HG03565 (cell line): ENCODE measurements around the gene RAB14.
"Not testable (repeated sequence)": the region's sequence is repeated elsewhere in the genome, so short reads cannot be mapped to it uniquely, and the experiment has no call there.

ENCODE experiments used
- ATAC-seq: cut with Tn5 transposase; IDR thresholded peaks from one replicate; pipeline ENCODE4 v1.9.1; 2021; ENCODE audit warnings: mild to moderate bottlenecking, moderate library complexity; ENCODE audit not compliant: unreplicated experiment

RAB14 gene

DNA sequence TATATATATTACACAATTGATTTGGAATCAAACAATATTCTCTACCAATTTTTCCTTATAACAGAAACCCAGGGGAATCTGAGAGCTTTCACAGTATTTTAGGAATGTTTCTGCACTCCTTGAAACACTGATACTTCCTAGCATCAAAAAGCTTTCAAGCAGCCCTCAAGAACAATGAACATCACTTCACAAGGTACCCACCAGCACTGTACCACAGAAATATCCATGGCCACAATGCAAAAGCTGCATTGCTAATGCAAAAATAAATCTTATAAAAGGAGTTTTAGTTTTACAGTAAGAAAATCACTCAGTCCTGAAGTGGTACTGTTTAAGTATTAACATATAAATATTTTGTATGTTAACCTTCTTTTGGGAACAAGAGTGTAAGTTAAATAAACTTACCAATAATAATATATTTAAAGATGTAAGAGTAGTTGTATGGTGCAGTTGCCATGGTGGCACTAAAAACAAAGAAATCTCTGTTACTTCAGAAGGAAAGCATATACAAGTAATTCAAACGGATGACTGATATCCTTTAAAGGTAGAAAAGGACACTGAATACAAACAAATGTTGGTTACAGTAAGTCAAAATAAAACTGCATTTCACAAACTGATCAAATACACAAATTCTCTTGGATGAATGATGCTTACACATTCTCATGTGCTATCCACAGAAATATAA lies 8.6 kb downstream of the RAB14 start:
- no peak for ATAC-seq

DNA sequence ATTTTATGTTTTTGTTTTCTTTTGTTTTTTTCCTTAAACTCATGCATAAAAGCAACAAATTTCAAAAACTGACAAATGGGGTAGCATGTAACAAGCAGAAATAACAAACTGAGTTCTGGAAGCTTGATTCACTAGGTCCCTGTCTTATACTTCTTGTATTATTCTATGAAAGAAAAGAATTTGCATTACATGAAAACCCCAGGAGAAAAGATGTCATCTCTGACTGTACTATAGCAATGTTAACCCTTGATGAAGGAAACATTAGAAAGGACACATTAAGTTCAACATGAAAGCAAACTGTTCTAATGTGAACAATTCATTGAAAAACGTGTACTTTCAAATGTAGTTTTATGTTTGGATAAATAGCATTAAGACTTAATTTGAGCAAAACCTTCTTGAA lies 9.2 kb downstream of the RAB14 start:
- ATAC-seq = no peak

DNA sequence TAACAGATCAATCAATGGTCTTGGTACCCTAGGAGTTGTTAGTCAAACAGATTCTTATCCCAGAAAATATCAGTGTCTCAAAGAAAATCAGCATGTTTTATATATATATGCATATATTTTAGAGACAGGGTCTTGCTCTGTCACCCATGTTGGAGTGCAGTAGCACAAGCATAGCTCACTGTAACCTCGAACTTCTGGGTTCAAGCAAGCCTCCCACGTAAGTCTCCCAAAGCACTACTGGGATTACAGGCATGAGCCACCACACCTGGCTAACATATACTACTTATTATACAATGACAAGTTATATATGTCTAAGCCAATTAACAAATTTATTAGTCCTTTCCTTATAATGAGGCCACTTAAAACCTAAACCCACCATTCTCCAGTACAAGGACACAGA lies 10.4 kb downstream of the RAB14 start:
- no peak for ATAC-seq

DNA sequence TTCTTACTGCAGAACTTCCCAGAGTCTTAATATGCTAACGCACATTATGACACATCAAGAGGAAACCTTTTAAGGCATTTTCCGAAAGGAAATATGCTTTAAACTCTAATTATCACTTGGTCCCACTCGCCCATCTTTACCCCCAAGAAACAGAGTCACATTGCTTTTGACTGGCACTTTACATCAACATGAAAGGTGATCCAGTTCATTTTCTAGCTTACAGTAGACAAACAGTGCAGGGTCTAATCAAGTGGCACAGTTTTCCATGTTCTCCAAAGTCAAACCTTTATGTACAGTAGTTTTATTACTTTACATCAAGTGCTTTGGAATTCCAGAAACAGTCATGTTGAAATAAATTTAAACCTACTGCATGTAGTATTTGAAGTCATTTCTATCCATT lies 12.0 kb downstream of the RAB14 start:
- ATAC-seq = no peak

DNA sequence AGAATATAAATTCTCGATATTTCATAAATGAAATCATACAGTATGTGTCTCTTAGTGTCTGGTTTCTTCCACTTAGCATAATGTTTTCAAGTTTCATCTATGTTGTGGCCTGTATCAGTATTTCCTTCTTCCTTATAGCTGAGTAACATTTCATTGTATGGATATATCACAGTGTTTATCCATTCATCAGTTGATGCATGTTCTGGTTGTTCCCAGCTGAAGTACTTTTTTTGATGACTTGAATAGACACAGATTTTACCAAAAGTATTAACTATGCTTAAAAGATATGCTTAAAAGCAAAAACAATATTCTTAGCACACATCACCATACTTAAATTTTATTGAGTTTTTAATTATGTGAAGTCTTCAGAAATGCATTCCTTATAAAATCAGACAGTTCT lies 12.7 kb downstream of the RAB14 start:
- no peak for ATAC-seq

DNA sequence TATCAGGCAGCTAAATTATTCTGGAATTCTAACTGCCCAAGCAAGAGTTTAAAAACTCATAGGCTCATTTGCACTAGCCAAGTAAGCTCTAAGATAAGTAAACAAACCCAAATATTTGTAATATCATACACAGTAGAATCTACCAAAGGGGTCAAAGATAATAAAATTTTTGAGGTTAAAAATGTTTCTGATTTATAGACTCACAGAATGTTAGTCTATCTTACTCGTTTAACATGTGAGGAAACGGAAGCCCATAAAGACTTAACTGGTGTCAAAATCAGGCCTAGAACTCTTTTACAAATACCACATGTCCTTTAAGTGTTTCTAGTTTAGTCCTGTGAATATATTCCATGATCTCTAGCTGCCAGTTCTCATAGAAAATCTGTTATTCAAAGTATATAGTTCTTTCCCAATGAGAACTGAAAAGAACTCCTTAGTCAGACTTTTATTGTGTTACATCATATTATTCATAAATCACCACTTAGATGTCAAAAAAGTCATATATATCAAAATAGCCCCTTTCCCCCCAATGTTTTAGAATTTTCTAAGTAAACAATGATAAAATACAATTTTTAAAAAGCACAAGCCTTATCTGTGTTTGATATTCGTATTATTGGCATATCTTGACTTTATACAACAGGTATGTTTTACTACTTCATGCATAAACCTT lies 13.9 kb downstream of the RAB14 start:
- ATAC-seq = no peak

DNA sequence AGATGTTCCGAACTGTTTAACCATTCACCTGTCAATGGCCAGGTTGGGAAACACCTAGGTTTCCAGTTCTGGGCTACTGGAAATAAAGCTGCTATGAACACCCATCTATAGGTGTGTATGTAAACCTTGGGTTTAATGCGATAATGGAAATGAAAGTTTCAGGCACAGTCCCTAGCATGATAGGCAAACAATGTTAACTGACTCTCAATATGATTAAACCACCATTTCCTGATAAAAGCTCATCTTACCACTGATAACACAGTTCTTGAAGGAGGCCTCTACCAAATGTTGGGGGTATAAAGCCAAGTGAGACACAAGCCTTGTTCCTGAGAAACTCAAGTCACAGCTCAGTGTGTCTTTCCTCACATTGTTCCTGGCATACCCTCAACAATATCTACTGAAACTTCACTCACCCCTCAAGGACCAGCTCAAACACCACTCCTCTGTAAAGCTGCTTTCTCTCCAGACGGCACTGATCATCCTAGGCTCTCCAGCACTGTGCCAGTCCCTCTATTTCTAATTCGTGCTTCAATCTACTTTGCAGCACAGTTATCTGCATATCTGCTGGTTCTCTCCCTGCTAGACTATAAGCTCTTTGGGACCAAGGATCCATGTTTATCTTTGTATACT lies 15.8 kb downstream of the RAB14 start:
- no peak for ATAC-seq

DNA sequence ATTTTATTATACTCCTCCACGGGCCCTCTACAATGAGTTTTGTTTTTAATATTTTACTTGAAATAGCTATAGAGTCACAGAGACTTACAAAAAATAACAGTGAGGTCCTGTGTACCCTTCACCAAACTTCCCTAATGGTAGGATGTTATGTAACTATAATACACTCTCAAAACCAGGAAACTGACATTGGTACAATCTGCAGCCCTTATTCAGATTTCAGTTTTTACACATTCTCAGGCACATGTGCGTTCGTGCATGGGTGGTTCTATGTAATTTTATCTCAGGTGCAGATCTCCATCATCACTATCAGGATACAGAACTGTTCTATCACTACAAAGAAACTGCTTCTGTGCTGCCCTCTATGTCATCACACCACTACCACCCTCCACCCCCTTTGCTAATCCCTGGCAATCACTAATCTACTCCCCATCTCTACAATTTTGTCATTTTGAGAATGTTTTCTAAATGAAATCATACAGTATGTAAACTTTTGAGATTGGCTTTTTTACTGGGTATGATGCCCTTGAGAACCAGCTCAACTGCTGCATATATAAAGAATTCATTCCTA lies 16.4 kb downstream of the RAB14 start:
- no peak for ATAC-seq

DNA sequence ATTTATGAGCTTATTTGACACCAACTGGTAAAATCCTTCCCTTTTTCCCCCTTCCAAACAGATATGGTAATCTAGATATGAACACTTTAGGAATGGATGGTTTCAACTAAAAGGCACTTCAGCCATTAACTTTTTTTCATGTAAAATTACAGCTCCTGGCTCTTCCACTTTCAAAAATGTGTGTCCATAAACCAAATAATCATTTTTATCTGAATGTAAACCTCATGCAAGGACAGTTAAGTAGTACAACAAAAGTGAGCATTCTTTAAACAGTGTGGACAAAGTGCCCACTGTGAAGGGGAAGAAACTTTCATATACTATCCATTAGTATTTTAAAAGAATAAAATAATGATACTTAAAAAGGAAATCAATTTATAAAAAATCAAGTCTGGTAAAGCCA lies 17.2 kb downstream of the RAB14 start:
- ATAC-seq = no peak

DNA sequence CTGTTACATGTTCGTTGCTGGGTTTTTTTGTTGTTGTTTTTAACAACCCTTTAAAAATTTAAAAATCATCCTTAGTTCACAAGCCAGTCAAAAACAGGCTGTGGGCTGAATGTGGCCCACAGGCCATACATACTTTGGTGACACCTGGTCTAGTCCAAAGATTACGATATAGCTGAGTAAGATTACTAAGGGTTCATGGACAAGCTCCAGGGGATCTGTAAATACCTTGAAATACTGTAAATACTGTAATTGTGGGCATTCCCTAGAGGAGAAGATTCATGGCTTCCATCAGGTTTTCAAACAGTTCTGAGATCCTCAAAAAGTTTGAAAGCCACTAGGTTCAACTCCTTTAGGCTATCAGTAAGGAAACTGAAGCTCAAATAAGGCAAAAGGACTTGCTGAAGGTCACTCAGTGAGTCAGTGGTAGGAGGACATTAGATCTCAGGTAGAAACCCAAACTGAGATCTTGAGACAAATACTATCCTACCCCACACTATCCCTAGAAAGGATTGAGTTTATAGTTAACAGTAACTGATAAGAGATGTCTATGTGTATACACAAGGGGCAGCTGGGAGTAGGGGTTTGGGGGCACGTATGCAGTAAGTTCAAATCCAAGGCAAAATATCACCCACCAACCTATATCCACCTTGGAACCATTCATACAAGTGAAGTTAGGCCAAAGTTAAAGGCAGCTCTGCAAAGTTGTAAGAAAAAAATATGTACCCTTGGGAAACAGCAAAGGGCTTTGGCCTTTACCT lies 17.8 kb downstream of the RAB14 start:
- no peak for ATAC-seq

DNA sequence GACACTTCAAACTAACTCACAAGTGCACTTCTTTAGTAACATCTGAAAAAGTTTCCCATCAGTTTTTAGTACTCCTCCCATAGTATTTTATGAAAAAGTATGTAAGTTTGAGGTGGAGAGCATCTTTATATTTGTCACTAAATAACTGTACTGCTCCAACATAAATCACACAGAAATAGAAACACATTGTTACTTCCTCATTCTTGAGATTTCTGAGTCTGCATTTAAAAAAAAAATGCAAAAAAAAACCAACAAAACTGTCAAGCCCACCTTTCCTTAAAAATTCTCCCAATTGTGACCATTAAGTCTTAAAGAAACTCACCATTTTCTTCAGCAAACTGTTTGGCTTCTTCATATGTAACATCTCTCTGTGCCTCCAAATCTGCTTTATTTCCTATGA lies 18.7 kb downstream of the RAB14 start:
- ATAC-seq = no peak

DNA sequence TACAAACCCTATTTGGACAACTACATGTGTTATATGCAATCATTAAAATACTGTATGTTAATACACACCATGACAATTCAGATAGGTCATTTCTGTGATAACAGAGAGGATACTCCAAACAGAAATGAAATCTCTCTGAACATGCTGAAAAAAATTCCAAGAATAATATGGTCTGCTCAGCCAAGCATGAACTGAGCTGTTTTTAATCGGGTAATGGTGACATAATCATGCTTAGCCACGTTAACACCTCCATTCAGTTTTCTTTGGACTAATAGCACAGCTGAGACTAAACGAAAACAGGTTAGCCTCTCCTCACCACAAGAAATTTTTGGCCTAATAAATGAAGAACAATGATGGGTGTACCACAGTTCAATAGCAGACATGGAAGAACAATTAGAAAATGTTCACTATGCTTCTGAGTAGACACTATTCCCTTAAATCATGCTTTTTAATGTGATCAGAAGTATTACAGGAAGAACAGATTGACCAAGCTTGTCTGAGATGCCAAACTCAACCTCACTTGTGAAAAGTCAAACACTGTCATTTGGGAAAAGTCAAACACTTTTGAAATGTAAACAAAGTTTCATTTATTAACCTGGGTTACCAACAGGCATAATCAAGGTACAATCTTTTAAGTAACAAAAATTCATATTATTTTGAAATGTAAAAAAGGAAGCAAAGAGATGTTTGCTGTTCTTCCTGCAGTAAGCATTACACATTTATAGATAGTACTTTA lies 19.4 kb downstream of the RAB14 start:
- ATAC-seq = no peak

DNA sequence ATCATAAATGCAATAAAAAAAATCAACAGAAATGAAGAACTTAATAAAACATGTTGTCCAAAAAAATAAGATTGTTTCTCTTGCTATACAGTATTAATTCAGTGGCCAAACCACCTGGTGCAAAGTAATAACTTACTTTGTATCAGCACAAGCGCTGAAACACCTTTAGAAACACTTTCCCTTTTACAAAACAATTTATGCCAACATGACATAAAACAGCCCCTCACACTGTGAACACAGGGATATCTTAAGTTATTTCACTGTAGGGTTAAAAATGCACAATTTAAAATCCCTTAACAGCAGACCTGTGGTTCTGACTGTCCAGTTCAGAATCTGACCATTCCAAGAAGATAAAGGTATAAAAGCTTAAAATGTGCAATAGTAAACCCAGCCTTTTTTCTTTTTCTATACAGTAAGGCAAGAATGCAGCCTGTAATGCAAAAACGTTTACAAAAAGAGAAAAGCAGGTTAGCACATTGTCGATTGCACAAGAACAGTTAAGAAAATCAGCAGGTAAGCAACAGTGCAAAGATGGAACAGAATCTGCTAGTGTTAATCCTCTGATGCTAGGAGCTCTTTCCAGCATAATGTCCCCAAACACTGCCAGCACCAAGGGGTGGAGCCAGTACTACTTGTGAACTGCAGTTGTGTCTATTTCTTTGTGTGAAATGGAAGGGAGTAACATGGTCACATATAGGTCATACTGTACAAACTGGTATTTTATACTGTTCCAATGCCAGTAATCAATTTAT lies 21.6 kb downstream of the RAB14 start:
- ATAC-seq = no peak

DNA sequence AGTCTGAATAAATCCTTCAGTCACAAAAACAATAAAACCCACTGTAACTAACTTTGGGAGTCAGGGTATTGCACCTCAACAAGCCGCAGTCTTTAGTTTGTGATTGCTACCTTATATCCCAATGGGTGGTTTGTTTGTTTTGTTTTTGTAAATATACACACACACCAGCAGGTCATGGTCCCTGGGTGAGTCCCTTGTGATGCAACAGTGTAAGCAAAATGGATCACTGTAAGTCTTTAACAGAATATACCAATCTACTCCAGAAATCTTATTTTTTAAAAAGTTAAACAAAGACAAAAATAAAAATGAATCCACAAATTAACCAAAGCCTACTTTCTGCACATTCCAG lies 22.3 kb downstream of the RAB14 start:
- ATAC-seq = not testable (repeated sequence)

DNA sequence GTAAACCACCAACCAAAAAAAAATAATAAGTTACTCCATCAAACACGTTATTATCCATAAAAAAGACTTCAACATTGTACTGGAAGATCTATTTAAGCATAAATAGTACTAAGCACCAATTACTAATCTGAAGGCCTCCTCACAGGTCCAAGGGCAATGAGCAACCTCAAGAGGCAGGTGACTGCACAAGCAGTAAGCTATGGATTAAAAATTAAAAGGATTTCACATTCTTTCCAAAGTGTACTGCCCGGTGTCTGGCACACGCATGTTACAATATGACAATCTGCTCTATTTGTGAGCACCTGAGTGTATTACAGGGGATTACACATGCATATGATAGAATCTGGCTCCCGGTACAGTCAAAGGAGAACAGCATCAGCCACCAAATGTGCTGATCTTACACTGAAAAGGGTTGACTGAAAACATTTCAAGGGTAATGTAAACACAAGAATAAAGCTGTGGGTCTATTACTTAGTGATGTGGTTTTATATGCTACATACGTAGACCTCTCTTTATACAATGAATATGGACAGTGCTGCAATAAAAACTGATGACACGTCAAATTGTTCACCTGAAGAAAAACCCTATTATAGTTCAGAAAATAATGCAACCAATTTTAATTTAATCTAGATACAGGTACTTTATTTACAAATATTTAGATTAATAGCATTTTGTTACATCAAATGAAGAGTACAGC lies 22.8 kb downstream of the RAB14 start:
- ATAC-seq = no peak

DNA sequence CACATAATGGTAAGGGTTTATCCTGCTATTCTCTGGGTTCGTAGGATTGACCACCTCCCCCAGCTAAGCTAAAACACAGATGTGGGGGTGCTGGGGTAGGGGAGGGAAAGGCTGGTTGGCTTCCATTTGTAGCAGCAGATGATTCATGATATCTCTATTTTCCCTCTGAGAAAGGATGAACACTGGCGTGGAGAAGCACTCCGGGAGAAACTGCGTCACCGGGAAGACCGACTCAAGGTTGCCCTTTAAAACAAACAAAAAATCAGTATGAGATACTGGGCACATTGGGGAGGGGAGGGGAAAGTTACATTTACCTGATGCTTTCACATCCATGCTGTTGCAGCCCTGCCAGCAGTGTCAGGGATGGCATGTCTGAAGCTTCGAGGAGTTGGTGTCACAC lies 28.2 kb downstream of the RAB14 start:
- ATAC-seq = no peak

DNA sequence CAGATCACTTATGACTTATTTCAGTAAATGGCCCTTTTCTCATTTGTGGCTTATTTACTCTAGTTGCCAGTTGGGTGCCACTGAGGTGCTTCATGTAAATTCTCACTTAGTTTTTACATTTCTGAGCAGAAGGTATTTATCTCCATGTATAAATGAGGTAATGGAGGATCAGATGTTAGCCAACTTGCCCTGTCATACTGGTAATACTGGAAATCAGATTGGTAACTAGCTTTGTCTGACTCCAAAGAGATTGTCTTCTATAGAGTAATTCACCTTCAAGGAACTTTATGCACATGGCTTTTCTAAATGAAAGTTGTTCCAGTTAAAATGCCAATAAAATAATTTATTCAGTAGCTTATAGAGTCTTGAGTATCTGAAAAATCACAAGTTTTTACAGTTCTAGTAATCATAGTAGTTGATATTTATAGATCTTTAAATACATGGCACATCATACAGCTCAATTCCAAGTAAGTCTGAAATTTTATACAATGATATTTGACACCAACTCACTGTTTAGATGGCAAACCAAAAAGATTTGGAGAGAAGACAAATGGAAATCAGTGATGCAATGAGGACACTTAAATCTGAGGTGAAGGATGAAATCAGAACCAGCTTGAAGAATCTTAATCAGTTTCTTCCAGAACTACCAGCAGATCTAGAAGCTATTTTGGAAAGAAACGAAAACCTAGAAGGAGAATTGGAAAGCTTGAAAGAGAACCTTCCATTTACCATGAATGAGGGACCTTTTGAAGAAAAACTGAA lies 28.8 kb downstream of the RAB14 start:
- no peak for ATAC-seq

DNA sequence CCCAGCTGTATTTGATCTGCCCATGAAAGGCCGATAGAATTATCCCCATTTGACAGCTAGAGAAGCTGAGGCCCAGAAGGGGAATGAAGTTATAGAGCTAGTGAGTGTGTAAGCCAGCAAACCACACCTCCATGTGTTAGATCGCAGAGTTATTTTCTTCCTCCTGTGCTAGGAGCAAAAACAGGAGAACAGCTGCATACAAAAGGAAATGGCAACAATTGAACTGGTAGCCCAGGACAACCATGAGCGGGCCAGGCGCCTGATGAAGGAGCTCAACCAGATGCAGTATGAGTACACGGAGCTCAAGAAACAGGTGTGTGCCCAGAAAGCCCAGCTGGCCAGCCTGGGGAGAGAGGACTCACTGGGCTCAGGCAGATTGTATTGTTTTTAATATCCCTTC lies 30.4 kb downstream of the RAB14 start:
- ATAC-seq = no peak

DNA sequence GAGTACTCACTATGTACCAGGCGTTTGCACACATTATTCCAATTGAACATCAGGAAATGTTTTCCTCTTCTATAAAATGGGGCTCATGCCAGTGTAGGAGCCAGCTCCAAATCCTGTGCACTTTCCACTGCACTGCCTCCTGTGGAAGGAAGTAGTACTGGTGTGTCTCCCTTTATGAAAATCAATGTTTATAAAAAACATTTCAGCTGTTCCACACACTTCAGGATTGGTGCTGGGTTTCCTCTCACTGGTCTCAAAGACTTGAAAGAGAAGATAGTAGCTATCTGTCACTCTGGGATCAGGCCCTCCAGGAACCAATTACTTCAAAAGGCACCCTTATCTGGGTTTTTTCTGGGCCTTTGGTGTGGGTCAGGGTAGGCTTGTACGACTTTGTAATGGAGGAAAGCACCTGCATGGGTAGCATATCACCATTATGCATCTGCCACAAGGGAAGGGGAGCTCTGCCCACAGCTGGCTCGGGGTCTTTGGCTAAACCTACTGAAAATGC lies 32.5 kb downstream of the RAB14 start:
- no peak for ATAC-seq
